Lower lobe of right lung (tissue), 2 donors: Measurements from ENCODE around the gene ART4. TPM values are rescaled to one million over a fixed set of nuclear protein-coding genes. Genes with fewer than 3 reads are reported as not detected.

Experiments
- ATAC-seq, 2 donors: fragments of 200-7000 bp; cut with Tn5 transposase; one replicate each; pipeline ENCODE4 v1.9.1; 2020 to 2022; ENCODE audit warnings: mild to moderate bottlenecking in 2 of 2, moderate library complexity in 2 of 2
- DNase-seq: peaks from one replicate; pipeline ENCODE4 v3.0.0-alpha.2; 2020
- H3K27ac ChIP-seq: fragments of 200-600 bp; one replicate; pipeline ENCODE4 v1.8.0; 2022
- H3K27me3 ChIP-seq: fragments of 200-600 bp; one replicate; pipeline ENCODE4 v1.8.0; 2022; ENCODE audit warnings: low read depth
- H3K36me3 ChIP-seq: fragments of 200-600 bp; one replicate; pipeline ENCODE4 v1.8.0; 2022; ENCODE audit warnings: mild to moderate bottlenecking
- H3K4me1 ChIP-seq: fragments of 200-600 bp; one replicate; pipeline ENCODE4 v1.8.0; 2022
- H3K4me3 ChIP-seq: fragments of 200-600 bp; one replicate; pipeline ENCODE4 v1.8.0; 2022; ENCODE audit warnings: mild to moderate bottlenecking
- H3K9me3 ChIP-seq: fragments of 200-600 bp; one replicate; pipeline ENCODE4 v1.8.0; 2022
- intact Hi-C: fragments of 100-400 bp; cut with DNase I; formaldehyde crosslinking; loops from one replicate; pipeline ENCODE4 v1.11.0; 2022
- total RNA-seq: library from RNA; stranded (reverse); fragmentation: NEBNext Ultra II Directional; extraction: Animal tissue kit (Norgen Biotek cat#: 25700); gene quantifications from one replicate; pipeline ENCODE4 v1.2.1, GENCODE V29; 2021
- TF ChIP-seq, protein P1 (sequence below): fragments of 200-600 bp; IDR thresholded peaks from one replicate; pipeline ENCODE4 v1.8.0; 2022; ENCODE audit warnings: antibody characterized with exemption, mild to moderate bottlenecking
- donor health status: DM: no; HTN: yes; CAD: no; lungs with severe emphysema.

ART4 gene
- total RNA-seq, 1 donor from 2014 or later = 3.7 TPM

DNA sequence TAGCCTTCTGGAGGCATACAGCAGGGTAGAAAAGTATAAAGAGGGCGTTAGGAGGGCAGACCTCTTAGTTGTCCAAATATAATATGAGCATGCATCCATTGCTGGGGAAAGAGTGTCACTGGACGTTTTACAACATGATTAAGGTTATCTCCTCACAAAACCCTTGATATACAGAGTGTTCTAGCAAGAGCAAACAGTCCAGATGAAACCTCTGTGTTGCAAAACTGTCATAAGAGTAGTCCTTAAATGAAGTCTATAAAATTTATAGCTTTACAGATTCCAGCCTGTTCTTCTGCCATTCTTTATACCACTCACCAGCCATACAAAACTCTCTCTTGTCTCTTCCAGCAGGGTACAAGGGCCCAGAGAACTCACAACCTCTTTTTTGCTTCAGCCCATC lies 61.8 kb downstream of the ART4 start:
- peaks cover 4% of the 10 kb centered on the region for H3K4me1 ChIP-seq
- intact Hi-C loops = no loop called here
- no peak for DNase-seq
- H3K27me3 ChIP-seq = no peaks in the 10 kb centered on the region
- H3K36me3 ChIP-seq = peaks cover 28% of the 10 kb centered on the region
- TF ChIP-seq, protein P1, sequence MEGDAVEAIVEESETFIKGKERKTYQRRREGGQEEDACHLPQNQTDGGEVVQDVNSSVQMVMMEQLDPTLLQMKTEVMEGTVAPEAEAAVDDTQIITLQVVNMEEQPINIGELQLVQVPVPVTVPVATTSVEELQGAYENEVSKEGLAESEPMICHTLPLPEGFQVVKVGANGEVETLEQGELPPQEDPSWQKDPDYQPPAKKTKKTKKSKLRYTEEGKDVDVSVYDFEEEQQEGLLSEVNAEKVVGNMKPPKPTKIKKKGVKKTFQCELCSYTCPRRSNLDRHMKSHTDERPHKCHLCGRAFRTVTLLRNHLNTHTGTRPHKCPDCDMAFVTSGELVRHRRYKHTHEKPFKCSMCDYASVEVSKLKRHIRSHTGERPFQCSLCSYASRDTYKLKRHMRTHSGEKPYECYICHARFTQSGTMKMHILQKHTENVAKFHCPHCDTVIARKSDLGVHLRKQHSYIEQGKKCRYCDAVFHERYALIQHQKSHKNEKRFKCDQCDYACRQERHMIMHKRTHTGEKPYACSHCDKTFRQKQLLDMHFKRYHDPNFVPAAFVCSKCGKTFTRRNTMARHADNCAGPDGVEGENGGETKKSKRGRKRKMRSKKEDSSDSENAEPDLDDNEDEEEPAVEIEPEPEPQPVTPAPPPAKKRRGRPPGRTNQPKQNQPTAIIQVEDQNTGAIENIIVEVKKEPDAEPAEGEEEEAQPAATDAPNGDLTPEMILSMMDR = no peak
- no peaks in the 10 kb centered on the region for H3K9me3 ChIP-seq
- no peak overlapping the region for H3K4me3 ChIP-seq
- H3K27ac ChIP-seq = no peak overlapping the region
- no peak for ATAC-seq

DNA sequence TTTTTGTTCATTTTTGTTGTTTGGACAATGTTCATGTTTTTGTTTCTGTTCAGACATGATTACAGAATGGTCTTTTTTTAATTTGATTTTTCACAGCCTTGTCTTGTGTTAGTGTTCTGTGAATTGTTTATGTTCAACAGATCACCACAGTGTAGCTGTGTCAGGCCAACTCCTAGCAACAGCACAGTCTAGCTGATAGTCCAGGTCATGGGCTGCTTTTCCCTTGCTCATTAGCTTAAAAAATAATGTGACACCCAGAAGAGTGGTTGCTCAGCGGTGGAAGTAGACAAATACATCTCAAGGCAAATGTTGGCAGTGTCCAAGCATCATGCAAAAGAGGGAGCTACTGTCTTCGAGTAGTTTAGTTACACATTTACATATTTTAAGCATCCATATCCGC lies 62.5 kb downstream of the ART4 start:
- no peak for ATAC-seq
- no peak overlapping the region for H3K27ac ChIP-seq
- no peak overlapping the region for H3K4me3 ChIP-seq
- TF ChIP-seq, protein P1 = no peak
- H3K27me3 ChIP-seq = no peaks in the 10 kb centered on the region
- intact Hi-C loops = no loop called here
- H3K36me3 ChIP-seq = peaks cover 21% of the 10 kb centered on the region
- DNase-seq = no peak
- no peaks in the 10 kb centered on the region for H3K9me3 ChIP-seq
- peaks cover 11% of the 10 kb centered on the region for H3K4me1 ChIP-seq

DNA sequence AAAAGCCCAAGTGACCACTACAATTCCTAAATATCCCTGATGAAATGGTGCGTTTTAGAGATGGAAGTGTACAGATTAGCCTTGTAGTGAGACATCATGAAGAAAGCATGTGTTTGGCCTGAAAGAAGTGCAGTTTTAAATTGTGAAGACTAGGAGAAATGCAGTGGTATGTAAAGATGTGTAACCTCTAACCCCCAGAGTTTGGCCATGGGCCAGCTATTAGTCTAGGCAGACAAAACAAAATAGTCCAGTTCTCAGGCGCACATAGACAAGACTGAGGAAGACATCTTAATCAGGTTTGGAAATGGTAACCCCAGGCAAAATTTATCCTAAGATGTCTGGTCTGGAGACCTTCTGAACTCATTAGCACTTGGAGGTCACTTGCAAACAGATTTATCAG lies 63.5 kb downstream of the ART4 start:
- TF ChIP-seq, protein P1 = no peak
- H3K36me3 ChIP-seq = peaks cover 10% of the 10 kb centered on the region
- intact Hi-C loops = no loop called here
- no peaks in the 10 kb centered on the region for H3K9me3 ChIP-seq
- peaks cover 12% of the 10 kb centered on the region for H3K4me1 ChIP-seq
- no peaks in the 10 kb centered on the region for H3K27me3 ChIP-seq
- no peak overlapping the region for H3K4me3 ChIP-seq
- no peak overlapping the region for H3K27ac ChIP-seq
- ATAC-seq (no peak), DNase-seq (no peak)

DNA sequence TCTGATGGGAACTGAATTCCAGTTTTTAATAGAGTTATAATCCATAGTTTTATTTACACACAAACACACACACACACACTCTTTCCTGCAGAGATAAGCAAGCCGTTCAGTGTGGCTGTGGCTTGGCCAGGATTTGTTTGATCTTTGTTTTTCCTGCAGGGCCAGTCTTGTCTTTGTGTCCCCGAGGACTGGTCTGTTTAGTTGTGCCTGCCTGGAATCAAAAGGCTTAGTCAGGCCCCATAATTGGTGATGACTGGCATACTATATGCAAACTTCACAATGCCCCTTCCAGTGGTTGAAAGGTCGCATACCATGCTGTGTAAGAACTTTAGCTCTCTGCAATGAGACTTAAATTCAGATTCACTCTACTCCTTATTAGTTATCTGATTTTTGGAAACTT lies 66.1 kb downstream of the ART4 start:
- intact Hi-C loops = no loop called here
- H3K27me3 ChIP-seq = no peaks in the 10 kb centered on the region
- H3K4me3 ChIP-seq = no peak overlapping the region
- TF ChIP-seq, protein P1 = no peak
- H3K36me3 ChIP-seq = no peaks in the 10 kb centered on the region
- no peak for ATAC-seq
- H3K4me1 ChIP-seq = peaks cover 12% of the 10 kb centered on the region
- no peaks in the 10 kb centered on the region for H3K9me3 ChIP-seq
- DNase-seq = no peak
- H3K27ac ChIP-seq = no peak overlapping the region

DNA sequence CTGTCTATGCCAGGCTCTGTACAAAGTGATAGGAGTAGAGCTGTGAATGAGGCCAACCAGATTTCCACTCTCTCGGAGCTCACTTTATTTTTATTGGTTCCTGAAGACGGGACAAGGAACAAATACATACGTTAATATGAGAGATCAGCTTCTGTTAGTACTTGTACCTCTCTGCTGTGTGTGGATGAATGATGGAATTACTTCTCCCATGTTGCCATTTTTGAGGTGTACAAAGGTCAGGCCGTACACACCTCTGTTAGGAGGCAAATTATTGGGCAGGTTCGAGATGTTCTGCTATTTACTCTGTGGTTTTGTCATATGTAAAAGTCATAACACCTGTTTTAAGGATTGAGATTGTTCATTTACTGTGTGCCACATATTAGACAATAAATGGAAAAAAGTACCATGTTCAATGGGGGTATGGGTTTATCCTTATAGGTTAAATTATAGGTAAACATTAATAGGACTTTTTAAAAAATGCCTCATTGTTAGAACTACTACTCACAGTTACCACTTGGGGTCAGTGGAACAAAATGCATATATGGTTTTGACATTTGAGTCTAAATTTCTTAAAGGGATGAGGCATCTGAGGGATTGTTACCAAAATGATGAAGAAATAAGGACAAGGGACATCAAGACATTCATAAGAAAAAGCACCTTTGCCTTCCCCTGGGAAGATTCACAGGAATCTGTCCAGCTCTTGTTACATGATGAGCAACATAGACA lies 66.9 kb downstream of the ART4 start:
- no peaks in the 10 kb centered on the region for H3K36me3 ChIP-seq
- no peaks in the 10 kb centered on the region for H3K9me3 ChIP-seq
- peak overlapping the region; percentile 97 for H3K27ac ChIP-seq
- intact Hi-C loops = no loop called here
- ATAC-seq (no peak), DNase-seq (no peak)
- H3K4me3 ChIP-seq = peak overlapping the region; percentile 75
- H3K27me3 ChIP-seq = no peaks in the 10 kb centered on the region
- H3K4me1 ChIP-seq = peaks cover 20% of the 10 kb centered on the region
- TF ChIP-seq, protein P1 = no peak
